ENCODE measurements around the gene ULBP1.
A peak's percentile ranks its signal among the peaks of the same experiment; 100 is the strongest.
"Not testable (repeated sequence)": the region's sequence is repeated elsewhere in the genome, so short reads cannot be mapped to it uniquely, and the experiment has no call there.

Gene ULBP1

GRCh38 chr6:150008588-150008987 lies 44.8 kb downstream of the ULBP1 start:
- DNase-seq, result no peak

DNA sequence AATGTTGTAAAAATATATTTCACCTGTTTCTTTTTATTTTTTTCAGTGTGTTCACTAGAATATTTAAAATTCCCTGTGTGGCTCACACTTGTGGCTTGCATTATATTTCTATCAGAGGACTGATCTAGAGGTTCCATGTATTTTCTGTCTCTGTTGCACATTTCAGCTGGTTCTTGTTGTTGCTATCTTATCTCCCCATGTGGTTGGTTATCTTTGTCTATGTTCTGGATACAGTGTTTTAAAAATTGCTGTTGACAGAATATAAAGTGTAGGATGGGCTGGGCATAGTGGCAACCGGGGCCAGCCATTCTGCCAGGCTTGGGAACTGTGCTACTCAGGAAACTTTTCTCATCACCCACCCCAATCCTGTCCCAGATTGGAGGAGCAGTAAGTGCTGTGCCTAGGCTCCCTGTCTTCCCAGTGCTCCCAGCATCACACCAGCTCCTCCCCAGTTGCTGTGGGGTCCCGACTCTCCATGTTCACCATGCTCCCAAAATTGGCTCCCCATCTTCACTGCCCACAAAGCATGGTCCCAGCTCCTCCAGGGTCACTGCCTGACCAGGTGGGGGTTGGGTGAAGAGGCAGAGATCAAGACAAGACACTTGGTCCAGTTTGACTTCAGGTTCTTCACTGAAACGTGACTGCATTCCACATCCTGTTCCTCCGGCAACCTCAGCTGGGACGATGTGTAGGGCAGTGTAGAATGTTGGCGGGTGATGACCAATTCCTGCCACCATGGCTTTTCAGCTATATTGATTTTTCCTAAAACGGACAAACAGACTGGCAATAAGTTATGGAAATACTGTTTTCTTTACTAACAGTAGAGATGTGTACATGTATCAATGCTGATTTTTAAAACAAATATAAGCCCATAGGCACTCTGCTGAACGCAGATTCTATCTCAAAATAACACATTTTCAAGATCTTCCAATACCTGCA lies 49.4 kb downstream of the ULBP1 start:
- not testable (repeated sequence) for DNase-seq

DNA sequence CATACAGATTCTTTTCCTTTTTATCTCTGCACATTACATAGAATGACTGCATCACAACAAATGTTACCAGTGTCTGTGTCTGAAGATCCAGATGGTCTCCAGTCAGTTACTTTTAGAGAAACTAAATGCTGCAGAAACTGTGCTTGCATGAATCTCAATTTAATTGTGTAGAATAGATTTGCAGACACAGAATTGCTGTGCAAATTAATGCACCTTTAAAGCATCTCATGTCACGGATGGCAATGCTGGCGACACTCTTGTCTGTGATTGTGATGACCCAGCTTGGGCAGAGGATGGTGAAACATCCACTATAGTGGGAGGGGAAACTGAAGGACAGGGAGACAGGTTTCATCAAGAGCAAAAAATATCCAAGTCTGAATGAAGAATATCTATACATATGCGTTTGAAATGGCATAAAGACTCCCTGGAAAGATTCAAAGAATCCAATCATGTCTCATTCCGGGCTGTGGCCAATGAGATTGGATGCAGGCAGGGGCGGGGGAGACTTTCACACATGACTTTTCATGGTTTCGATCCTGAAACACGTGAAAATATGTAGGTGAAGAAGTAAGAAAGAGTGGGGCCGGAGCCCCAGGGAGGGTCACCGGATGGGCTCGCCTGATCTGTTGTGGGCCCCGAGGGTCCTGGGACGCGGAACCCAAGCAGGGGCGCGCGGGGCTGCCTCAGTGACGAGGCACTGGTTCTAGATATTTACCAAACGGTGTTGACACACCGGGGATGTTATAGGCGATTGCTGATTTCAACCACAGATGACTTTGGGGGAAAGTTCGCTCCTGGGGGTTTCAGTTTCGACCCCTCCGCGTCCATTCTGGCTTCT lies 50.3 kb downstream of the ULBP1 start:
- not testable (repeated sequence) for DNase-seq

DNA sequence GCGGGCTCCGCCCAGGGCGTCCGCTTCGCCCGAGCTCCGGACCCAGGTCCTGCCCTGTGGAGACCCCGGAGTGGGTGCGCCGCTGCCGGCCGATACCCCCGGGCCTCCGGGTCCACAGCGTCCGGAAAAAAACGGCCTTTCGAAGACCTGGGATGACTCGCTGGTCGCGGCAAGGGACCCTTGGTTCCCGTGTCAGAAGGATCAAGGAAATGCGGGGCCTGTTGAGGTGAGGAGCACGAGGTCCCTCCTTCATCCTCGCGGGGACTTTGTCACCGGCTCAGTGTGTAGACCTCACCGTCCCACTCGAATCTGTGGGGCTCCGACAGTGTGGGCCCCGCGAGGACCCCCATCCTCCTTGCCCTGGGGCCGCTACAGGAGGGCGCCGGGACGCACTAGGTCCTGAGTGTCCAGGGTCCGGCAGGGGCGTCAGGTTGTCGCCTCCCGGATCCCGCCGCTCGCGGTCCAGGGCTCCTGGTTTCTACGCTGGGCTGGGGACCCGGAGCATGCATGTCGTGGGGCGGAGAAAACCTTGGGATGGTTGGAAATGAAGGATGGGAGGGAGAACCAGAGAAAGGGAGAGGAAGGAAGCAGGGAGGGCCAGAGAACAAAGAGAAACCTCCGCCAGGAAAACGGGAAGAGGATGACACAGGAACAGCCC lies 51.0 kb downstream of the ULBP1 start:
- DNase-seq, result not testable (repeated sequence)

DNA sequence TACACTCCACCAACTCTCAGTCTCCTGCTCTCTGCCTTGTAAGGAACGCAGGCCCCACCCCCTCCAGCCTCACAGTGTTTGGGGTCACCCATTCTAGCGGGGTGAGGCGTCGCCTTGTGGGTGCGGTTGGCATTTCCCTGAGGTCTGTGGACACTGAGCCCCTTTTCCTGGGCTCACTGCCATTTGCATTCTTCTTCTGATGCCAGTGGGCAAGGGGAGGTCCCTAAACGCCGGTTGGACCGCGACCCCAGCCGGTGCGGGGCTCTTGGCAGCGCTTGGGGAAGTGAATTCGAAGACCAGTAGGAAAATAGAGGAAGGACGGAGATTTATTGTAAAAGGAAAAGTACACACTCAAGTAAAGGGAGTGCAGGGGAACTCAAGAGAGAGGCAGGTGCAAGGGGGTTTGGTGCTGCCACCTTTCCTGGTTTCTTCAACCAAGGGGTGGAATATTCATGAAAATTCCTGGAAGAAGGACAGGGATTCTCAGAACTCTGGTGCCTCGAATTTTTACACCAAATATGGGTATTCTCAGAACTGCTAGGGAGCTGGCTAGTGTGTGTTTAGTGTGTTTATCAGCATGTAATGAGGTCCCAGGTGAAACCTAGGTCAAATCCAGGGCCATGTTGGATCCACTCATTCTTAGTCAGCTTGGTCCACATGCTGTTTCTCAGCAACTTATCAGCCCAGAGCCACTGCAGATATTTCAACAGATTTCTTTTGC lies 51.7 kb downstream of the ULBP1 start:
- DNase-seq, result not testable (repeated sequence)

GRCh38 chr6:150016324-150017185 lies 52.8 kb downstream of the ULBP1 start:
- DNase-seq, result peak; percentile 62 to 85

GRCh38 chr6:150017186-150017521 lies 53.4 kb downstream of the ULBP1 start:
- not testable (repeated sequence) for DNase-seq

DNA sequence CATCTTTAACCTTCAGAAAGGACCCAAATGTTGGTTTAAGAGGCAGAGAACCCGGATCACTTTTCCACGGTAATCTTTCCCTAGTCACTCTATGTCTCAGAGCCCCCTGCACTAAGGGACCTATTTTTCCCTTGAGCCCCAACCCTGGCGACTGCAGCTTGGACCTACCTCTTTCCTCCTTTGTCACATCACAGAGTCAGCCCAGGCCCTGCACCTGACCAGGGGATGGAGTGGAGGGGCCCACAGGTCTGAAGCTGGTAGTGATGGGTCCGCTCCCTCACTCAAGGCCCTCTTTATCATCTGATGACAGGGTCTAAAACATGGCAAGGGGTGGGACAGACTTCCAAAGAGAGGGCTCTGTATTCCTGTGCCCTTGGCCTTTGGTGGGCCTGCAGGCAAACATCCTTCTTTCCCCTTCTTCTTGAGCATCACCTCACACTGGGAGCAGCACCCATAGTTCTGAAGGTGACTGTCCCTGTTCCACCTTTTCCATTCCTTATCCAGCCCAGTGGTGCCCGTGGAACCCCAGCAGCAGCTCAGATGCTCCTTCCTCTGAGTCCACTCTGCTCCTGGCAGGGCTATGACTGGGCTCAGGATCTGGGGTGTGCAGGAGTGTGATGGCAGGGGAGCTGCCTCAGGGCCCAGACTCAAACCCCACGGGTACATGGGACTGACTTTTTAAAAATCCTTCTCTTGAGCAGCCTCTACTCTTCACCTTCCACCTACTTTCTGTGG lies 55.3 kb downstream of the ULBP1 start:
- DNase-seq, result no peak

GRCh38 chr6:150021870-150022269 lies 58.1 kb downstream of the ULBP1 start:
- DNase-seq, result not testable (repeated sequence)

Measured in NCI-H446 (cell line).